ENCODE data around the gene THAP8. TPM values are rescaled to one million over a fixed set of nuclear protein-coding genes. Genes with fewer than 3 reads are reported as not detected.

The THAP8 gene
- total RNA-seq, 1 donor from 2014 or later, result not detected

DNA sequence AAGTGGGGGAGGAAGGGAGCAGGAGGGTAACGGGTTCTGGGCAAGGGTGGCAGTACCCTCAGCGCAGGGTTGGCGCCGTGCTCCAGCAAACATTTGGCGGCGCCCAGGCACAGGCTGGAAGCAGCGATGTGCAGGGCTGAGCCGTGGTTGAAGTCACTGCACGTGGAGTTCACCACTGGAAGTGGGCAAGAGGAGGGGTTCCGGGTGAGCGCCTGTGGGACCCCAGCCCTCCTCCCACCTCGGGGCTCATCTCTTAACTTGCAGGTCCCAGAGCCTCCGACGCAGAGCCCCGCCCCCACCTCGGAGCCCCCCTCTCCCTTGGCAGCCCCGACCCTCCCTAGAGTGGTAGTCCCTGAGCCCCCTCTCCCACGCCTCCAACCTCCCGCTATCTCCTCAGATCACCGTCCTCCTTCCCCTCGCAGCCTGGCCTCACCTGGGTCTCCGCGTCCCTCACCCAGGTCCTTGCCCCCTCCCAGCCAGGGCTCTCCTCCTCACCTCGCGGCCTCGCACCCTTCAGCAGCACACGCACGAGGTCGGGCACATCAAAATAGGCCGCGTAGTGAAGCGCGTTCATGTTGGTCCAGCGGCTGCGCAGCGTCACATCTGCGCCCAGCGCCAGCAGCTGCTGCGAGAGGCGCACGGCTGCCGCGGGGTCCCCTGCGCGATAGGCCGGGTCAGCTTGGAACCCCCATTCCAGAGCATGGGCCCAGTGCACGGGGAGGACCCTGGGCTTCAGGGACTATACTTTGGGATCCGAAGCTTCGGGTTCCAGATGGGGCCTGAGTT lies 27.8 kb downstream of the THAP8 start:
- no peak for TF ChIP-seq CTCF (IDR thresholded peaks at IDR 0.05)
- Histone ChIP-seq H3K4me3 (no peak overlapping the region), H3K36me3 (peaks cover 40 to 60% of the 10 kb centered on the region in 2 donors), H3K4me1 (no peaks in the 10 kb centered on the region), H3K27ac (no peak overlapping the region), H3K27me3 (no peaks in the 10 kb centered on the region), H3K9me3 (no peaks in the 10 kb centered on the region)
- DNase-seq (ENCODE audit: low spot score in 2 of 2), result no peak
- intact Hi-C loops (cut with DNase I), result no loop called here

- intact Hi-C loops (cut with DNase I), result no loop called here
- Histone ChIP-seq H3K27me3 (no peaks in the 10 kb centered on the region), H3K4me3 (no peak overlapping the region), H3K36me3 (peaks cover 41 to 66% of the 10 kb centered on the region in 2 donors), H3K4me1 (no peaks in the 10 kb centered on the region), H3K27ac (no peak overlapping the region), H3K9me3 (no peaks in the 10 kb centered on the region)
- no peak for TF ChIP-seq CTCF (IDR thresholded peaks at IDR 0.05)
- DNase-seq (ENCODE audit: low spot score in 2 of 2), result no peak
Observed at GRCh38 chr19:36025541-36025940, 28.5 kb downstream of the THAP8 start.

GRCh38 chr19:36023432-36023831 lies 30.7 kb downstream of the THAP8 start:
- no peaks in the 10 kb centered on the region for H3K4me1 ChIP-seq
- no peaks in the 10 kb centered on the region for H3K9me3 ChIP-seq
- no peak overlapping the region for H3K4me3 ChIP-seq
- intact Hi-C loops (cut with DNase I), result no loop called here
- no peaks in the 10 kb centered on the region for H3K27me3 ChIP-seq
- no peak overlapping the region for H3K27ac ChIP-seq
- peaks cover 50 to 80% of the 10 kb centered on the region in 2 donors for H3K36me3 ChIP-seq
- no peak for DNase-seq (ENCODE audit: low spot score in 2 of 2)
- TF ChIP-seq CTCF (IDR thresholded peaks at IDR 0.05), result no peak

DNA sequence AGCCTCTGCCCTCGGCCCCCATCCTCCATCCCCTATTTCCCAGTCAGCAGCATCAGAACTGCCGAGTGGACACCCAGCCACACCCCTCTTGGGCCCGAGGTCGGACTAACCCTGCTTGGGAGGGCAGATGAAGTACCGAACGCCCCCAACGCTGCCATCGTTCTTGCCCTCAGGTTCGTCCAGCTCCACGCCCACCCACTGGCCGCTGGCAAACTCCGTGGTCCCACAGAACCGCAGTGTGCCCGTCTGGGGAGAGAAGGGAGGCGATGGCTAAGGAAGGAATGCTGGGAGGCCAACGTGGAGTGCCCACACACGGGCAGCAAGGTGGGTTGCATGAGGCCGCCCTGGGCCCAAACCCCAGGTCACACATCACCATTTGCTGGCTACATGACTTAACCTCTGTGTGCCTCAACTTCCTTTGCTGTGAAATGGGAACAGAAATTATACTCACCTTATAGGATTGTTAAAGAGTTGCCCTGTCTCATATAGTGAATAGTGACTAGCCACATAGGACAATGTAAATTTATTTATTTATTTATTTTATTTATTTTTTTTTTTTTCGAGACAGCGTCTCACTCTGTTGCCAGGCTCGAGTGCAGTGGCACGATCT lies 34.9 kb downstream of the THAP8 start:
- Histone ChIP-seq H3K27ac (no peak overlapping the region), H3K27me3 (no peaks in the 10 kb centered on the region), H3K4me3 (no peak overlapping the region), H3K9me3 (no peaks in the 10 kb centered on the region), H3K36me3 (peaks cover 32 to 63% of the 10 kb centered on the region in 2 donors), H3K4me1 (peaks cover 0 to 5% of the 10 kb centered on the region in 2 donors)
- no peak for DNase-seq (ENCODE audit: low spot score in 2 of 2)
- no peak for TF ChIP-seq CTCF (IDR thresholded peaks at IDR 0.05)
- intact Hi-C loops (cut with DNase I), result loop anchor here (10.0 kb wide), 1 partner anchor 374 kb away; the partner anchor contains the start of genes COX6B1 and ETV2

DNA sequence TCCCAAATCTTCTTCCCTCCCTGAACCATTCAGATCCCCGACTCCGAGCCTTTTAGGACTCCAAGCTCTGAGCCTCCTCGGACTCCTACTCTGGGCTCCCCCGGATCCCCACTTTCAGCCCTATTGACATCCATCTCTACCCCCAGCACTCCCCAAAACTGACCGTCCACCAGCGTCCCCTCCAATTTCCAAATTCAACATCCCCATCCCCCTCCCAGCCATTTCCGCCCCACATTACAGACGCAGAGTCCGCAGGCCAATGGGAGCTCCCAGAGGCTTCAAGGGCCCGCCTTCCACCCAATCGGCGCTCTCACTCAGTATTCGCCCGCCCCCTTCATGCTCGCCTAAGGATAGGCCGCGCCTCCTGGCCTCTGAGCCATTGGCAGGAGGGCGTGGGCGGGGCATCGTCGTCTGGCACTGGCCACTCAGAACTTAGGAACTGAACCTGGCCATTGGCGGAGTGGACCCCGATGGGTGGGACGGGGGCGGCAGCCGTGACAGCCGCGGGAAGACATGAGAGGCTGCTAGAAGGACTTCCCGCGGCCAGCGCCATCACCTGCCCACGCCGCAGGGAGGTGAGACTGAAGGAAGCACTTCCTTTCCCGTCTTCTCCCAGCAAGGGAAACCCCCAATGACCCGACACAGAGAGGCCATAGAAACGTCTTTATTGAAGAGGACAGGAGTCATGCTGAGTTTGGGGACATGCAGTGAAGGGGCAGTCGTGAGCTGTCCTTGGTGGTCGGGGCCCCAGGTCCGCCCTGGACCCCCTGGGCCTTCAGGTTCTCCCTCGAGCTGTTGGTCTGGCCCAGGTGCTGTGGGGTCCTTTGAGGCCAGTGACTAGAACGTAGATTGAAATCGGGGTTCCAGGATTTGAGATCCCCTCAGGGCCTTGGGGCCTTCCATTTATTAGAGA lies 39.8 kb downstream of the THAP8 start, which contains the start of gene ALKBH6:
ALKBH6 (minus strand) TSS at position 202 of the 913 bp plus-strand sequence. CDS start 816 bp downstream, outside the sequence.
- peaks cover 14 to 29% of the 10 kb centered on the region in 2 donors for H3K36me3 ChIP-seq
- H3K27ac ChIP-seq, result peak within 1 kb of the TSS; percentile 74 to 85
- peak; percentile 99 to 100 for DNase-seq (ENCODE audit: low spot score in 2 of 2)
- peaks cover 4 to 14% of the 10 kb centered on the region in 2 donors for H3K4me1 ChIP-seq
- no peak for TF ChIP-seq CTCF (IDR thresholded peaks at IDR 0.05)
- no peaks in the 10 kb centered on the region for H3K27me3 ChIP-seq
- intact Hi-C loops (cut with DNase I), result loop anchor here (1.0 to 10.0 kb wide), 5 partner anchors 19 to 369 kb away; partner anchors contain the start of genes CLIP3, COX6B1, ETV2 and SDHAF1
- H3K4me3 ChIP-seq, result peak within 1 kb of the TSS; percentile 58 to 76
- H3K9me3 ChIP-seq, result no peaks in the 10 kb centered on the region

Measured in ascending aorta (tissue), 2 donors.